HG03565 (cell line): ENCODE data around the gene LRG1.

Experiments used
- ATAC-seq: cut with Tn5 transposase; IDR thresholded peaks from one replicate; pipeline ENCODE4 v1.9.1; 2021; ENCODE audit warnings: mild to moderate bottlenecking, moderate library complexity; ENCODE audit not compliant: unreplicated experiment

Gene LRG1

GRCh38 chr19:4539693-4540581, at the start of gene LRG1:
Gene LRG1 (minus strand): TSS chr19:4540036. CDS start chr19:4540013, 23 bp downstream.
- no peak for ATAC-seq

GRCh38 chr19:4588291-4588761, 48.5 kb upstream of the LRG1 start:
- no peak for ATAC-seq

DNA sequence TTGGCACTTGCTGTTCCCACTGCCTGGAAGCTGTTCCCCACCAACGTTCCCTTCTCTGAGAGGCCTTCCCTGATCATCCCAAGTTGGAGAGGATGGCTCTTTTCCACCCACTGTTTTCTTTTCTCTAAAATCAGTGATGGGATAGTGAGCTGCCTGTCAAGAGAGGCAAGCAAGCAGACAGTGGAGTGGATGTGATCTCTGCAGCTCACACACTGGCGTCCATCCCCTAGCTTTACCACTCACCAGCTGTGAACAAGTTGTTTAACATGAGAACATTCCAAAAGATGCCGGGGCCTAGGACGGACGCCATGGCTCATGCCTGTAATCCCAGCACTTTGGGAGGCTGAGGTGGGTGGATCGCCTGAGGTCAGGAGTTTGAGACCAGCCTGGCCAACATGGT, 47.7 kb upstream of the LRG1 start:
- no peak for ATAC-seq

- ATAC-seq, result no peak
Observed at GRCh38 chr19:4586691-4587090, 46.9 kb upstream of the LRG1 start.

DNA sequence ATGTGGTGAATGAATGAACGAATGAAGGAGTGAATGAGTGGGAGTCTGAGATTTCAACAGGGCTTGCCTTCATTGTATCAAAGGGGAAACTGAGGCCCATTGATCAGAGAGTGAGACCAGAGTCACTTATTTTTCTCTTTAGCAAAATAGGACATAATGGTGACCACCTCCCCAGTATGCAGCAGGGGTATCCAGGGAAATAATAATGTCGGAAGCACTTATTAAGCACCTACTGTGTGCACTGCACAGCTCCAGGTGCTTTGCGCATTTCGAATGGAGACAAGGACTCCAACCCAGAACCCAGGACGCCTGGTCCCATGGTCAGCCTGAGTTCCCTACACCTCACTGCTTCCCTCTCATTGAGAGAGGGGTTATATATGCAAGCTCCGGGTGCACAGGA, 46.4 kb upstream of the LRG1 start:
- no peak for ATAC-seq

DNA sequence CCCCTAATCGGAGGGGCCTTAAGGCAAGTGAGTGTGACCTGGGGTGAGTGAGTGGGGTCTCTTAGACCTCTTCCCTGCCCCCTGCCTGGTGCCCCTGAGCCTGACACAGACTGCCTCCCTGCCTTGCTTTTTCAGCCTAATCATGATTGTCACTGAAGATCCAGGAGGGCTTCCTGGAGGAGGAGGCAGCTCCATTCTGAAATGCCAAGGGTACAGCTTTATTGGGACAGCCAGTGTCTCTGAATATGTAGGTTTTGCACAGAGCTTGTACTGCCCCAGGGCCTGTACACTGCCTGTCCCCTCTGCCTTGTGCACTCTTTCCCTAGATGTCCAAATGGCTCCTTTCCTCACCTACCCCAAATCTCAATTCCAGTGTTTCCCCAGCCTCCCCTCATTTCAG, 45.7 kb upstream of the LRG1 start:
- ATAC-seq, result no peak

DNA sequence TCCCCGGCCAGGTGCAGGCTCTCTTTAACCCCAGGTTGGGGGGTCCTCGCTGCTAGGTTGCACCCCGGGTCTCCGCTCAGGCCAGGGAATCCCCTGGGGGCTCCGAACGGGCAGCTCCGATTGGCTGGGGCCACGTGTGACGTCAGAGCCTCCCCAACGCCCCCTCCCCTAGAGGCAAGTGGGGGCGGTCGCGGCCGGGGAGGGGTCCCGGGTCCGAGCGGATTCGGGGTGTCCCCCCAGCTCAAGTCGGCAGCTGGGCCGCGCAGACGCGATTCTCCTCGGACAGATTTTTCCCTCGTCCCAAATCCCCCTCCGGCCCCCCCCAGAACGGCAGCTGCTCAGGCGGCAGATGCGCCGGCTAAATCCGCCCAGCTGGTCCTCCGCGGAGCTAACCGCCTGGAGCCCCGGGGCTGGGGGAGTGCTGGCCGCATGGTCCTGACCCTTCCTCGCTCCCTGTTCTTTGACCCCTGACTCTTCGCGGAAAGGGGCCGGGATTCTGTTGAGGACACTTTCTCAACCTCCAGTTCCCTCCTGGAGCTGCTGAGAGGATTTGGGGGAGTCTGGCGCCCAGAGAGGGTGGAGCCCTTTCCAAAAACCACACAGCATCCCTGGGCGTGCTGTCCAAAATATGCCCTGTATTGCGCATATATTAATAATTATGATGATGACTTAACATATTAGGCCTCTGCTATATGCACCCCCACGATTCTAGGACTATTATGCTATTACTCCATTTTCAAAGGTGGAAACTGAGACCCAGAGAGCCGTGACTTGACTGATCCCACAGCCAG, 45.0 kb upstream of the LRG1 start:
- no peak for ATAC-seq

DNA sequence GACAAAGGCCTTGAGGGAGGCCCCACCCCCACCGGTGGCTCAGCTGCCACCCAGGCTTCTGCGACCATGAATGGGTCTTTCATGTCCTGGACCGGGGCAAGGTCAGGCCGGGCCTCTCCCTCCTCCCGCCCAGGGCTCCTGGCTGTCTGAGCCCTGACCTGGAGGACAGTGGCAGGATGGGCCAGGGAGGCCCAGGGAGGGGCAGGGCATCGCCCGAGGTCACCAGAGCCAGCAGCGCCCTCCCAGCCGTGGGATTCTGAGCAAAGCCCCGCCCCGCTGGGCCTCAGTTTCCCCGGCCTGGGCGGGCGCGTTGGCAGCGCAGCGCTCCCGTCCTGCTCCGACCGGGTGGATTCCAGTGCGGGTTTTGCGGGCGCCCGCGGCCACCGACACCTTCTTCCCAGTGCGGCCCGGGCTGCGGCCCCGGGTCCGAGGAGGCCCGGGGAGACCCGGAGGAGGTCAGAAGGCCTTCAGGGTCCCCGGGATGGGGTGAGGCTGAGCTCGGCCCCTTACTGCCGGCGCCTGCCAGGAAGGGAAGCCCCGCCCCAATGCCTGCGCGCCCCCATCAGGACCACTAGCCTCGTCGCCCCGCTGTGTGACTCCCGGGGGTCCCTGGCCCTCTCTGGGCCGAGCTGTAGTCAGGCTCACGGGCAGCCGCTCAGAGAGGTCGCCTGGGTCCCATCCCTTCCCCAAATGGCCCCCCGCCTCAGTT, 44.3 kb upstream of the LRG1 start:
- no peak for ATAC-seq

- no peak for ATAC-seq
Observed at GRCh38 chr19:4582980-4583842, 43.4 kb upstream of the LRG1 start.

DNA sequence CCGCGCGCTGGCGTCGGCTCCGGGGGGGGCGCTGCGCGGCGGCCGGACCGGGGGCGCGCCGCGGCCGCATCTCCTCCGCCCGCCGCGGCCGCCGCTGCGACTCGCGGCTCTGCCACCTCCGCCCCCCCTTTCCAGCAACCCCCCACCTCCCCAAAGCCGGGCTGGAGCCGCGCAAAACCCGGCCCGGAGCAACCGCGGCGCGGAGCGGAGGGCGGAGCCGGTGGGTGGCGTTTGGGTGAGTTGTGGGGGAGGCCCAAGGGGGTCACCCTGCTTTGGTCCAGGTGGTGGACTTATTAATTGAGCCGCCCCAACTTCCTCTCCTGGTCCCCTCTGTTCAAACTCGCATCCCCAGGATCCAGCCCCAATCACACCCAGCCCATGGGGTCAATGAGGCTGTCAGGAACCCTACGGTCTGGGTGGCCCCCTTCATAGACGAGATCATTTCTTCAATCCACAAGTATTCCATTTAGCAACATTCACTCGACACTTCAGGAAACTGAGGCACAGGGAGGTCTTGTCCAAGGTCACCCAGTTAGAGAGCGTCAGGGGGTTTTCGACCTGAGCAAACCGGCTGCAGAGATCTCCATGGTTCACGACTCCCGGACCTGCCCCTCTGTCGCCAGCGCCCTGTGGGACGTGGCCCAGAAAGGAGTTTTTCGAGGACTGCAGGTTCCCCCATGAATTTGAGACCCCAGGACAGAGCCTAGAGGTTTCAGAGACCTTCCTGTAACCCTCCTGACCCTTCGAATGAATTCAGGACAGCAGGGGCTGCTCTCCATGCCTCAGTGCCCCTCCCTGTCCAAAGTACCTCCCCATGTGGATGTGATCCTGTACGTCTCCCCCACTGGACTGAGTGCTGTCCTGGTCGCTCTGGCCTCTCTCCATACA, 42.1 kb upstream of the LRG1 start:
- ATAC-seq, result no peak

GRCh38 chr19:4580961-4581665, 41.3 kb upstream of the LRG1 start:
- no peak for ATAC-seq

- ATAC-seq, result no peak
Observed at GRCh38 chr19:4580021-4580901, 40.4 kb upstream of the LRG1 start.

DNA sequence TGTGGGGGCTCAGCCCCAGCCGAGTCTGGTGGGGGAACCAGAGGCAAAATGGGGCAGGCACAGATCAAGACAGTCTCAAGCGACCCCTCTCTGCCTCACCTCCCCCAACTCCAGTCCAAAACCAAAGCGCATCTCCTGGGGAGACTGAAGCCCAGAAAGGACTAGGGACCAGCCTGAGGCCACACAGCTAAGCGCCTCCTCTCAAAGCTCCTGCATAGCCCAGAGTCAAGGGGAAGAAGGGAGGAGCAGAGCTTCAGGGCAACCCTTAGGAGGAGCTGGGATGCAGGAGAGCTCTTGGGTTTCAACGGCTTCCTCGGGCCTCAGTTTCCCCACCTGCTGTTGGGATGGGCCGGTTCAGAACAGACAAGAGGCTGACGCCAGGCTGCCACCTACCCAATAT, 39.6 kb upstream of the LRG1 start:
- no peak for ATAC-seq

- ATAC-seq, result no peak
Observed at GRCh38 chr19:4578552-4579248, 38.9 kb upstream of the LRG1 start.

DNA sequence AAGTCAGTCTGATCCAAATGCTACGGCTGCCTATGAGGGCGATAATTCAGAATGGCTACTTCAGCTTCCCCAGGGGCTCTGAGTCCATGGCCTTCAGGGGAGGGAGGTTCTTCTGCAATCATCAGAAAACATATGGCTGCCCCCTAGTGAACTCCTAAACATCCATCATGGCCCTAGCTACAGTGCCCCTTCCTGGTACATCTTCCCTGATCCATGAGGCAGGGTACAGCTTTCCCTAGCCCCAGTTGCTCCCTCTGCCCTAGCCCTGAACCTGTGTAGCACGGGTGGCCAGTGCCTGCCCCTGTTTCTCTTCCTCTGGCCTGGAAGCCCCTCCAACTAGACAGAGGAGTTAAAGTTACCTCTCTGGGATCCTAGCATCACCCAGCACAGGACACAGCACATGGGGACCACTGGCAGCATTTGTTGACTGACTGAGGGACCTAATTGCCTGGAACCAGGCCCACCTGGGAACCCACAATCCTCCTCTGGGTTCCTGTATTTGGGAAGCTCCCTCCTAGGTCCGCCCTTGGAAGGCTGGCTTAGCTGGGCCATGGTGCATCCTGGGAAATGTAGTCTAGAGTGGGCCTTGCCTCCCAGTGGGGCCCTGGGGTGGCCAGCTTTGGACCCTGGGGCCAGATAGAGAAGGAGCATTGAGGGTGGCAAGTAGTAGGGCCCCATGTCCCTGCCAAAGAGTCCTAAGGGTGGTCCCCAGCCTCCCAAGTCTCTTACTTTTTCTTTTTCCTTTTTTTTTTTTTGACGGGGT, 37.4 kb upstream of the LRG1 start:
- ATAC-seq, result no peak
